GM21717 (cell line): ENCODE results near the gene MACROH2A2.
"Not testable (repeated sequence)": the region's sequence is repeated elsewhere in the genome, so short reads cannot be mapped to it uniquely, and the experiment has no call there.

Experiments
- ATAC-seq: cut with Tn5 transposase; IDR thresholded peaks from one replicate; pipeline ENCODE4 v1.9.1; 2021; ENCODE audit warnings: mild to moderate bottlenecking, moderate library complexity; ENCODE audit not compliant: unreplicated experiment

MACROH2A2 gene

DNA sequence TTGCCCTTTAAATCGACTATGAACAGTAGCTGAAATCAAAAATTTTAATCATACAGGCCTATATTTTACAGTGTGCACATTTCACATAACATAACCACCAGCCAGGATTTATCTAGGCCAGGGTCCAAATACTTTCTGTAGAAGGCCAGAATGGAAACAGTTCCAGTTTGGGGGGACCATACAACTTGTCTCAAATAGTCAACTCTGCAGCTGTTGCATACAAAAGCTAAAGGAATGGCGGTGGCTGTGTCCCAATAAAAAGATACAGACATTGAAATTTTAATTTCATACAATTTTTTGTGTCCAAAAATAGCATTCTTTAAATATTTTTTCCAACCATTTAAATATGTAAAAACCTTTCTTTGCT lies 94.6 kb downstream of the MACROH2A2 start:
- ATAC-seq: no peak

- no peak for ATAC-seq
Measured at GRCh38 chr10:70148516-70148915, 95.9 kb downstream of the MACROH2A2 start.

DNA sequence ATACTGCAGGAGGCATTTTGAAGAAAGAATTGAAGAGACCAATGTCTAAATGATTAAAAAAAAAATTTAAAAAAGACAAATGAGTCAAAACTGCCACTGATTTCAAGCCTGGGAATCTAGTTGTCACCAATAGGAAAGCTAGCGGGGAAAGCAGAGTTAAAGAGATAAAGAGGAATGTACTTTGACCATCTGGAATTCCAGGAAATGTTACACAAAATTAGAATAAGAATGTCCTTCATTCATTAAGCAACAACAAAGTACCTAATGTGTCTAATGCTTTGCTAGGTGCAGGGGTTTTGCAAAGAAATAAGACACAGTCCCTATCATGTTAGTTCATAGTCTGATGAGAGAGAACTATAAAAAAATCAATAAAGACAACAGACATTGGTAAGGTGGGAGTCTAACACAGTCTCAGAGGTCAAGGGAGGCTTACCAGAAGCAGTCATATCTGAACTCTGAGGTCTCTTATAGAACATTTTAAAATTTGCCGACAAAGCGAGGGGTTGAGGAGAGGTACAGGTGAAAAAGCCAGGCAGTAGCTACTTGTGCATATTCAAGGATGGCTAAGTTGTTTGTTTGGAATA lies 102.7 kb downstream of the MACROH2A2 start:
- no peak for ATAC-seq

DNA sequence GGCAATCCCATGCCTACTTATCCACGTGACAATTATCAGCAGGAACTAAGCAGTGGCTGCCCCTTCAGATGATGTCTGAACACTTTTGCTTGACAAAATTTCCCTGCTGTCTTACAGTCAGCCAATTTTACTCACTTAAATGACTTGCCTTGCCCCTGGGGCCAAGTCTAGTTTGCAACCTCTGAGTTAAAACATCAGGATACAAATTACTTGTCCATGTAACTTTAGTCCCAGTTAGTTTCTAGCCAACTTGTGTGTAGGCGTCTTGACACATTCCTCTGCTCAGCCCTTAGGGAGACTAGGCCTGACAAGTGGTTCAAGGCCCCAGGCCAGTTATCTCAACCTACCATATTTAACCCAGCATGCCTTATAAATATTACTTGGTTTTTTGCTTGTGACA lies 105.5 kb downstream of the MACROH2A2 start:
- no peak for ATAC-seq

DNA sequence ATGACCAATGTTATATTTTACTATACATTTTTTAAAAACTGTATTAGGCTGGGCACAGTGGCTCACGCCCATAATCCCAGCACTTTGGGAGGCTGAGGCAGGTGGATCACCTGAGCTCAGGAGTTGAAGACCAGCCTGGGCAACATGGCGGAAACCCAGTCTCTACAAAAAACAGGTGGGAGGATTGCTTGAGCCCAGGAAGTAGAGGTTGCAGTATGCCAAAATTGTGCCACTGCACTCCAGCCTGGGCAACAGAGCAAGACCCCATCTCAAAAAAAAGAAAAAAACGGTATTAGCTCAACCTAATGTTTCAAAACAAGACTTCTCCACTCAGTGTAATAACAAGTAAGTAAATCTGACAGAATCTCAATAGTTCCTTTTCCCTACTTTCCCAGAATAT lies 106.7 kb downstream of the MACROH2A2 start:
- not testable (repeated sequence) for ATAC-seq

GRCh38 chr10:70160798-70161197 lies 108.2 kb downstream of the MACROH2A2 start:
- ATAC-seq: no peak
